HG02885 (cell line): ENCODE results near the gene PALD1.
"Not testable (repeated sequence)": the region's sequence is repeated elsewhere in the genome, so short reads cannot be mapped to it uniquely, and the experiment has no call there.

Source experiments
- ATAC-seq: cut with Tn5 transposase; IDR thresholded peaks from one replicate; pipeline ENCODE4 v1.9.1; 2021; ENCODE audit warnings: mild to moderate bottlenecking; ENCODE audit not compliant: unreplicated experiment, poor library complexity

PALD1 gene

DNA sequence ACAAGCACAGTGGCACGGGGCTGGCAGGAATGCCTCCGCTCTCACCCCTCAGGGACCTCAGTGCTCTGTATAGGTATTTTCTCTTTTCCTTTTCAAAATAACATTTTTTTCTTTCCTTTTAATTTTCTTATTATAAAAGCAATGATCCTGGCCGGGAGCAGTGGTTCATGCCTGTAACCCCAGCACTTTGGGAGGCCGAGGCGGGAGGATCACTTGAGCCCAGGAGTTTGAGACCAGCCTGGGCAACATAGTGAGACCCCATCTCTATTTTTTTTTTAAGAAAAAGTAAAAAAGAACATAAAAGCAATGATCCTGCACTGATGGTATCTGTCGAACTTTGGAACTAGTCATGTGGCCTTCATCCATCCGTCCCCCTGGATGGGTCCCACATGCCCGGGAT, 120.8 kb downstream of the PALD1 start:
- no peak for ATAC-seq

- no peak for ATAC-seq
Observed at GRCh38 chr10:70599791-70600190, 121.2 kb downstream of the PALD1 start.

GRCh38 chr10:70600512-70601395, 122.2 kb downstream of the PALD1 start:
- ATAC-seq = no peak

DNA sequence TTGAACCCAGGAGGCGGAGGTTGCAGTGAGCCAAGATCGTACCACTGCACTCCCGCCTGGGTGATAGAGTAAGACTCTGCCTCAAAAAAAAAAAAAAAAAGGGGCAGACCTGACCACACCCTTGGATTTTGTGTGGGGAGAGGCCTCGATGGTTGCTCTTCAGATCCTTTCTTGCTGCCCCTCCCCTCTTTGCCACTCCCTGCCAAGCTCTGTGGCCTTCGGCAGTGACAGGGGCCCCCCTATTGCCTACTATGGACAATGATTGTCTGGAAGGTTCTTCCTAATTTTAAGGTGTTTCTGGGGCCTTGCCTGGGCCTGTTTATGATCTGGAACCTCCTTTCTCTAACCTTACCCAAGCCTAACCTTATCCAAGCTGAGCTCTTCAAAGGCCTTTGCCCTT, 123.2 kb downstream of the PALD1 start:
- no peak for ATAC-seq

DNA sequence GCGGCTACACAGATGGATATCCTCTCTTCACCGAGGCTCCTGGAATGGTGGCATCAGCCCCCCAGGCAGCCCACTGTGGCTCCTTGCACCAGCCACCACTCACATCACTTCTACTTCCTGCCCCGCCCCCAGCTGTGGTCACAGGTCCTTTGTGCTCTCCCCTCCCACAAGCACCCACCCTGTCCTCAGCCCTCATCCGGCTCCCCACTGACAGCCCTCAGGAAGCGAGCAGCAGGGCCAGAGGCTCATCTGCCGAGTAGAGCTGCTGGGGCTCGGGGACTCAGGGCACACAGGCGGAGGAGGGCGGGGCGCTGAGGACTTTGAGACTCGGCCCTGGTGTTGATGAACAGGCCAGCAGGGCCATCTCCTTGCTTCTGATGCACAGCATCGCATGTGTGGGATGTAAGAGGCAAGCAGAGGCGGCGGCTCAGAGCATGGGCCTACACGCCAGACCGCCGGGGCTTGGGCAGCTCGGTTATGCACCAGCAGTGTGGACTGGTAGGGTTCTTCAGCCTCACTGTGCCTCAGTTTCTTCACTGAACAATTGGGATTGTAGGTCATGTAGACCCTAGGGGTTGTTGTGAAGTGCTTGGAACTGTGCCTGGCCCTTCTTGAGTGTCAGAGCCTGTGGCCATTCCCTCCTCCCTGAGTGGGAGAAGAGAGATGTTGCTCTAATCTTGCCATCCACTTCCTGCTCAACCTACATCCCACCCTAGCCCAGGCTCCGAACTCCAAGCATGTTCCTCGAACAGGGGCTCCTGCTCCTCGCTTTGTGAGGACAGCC, 124.3 kb downstream of the PALD1 start, which contains the start of gene PRF1:
TSS of gene PRF1 (minus strand) at position 77 of the 784 bp plus-strand sequence. CDS start 1,839 bp downstream, outside the sequence.
- no peak for ATAC-seq

DNA sequence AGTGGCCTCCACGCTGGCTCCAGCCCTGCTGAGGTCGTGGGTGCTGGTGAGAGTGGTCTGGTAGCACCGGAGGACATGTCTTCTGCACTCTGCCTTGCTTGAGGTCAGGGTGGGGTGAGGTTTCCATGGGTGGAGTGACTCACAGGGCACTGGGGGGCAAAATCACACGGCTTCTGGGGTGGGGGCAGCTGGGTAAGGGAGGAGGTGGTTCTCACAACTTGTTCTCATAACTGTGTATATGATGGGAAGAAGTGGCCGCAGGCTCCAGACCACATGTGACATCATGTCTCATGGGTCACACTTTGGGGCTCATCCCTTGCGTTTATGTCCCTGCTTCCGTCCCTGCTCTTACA, 124.9 kb downstream of the PALD1 start:
- ATAC-seq = no peak

DNA sequence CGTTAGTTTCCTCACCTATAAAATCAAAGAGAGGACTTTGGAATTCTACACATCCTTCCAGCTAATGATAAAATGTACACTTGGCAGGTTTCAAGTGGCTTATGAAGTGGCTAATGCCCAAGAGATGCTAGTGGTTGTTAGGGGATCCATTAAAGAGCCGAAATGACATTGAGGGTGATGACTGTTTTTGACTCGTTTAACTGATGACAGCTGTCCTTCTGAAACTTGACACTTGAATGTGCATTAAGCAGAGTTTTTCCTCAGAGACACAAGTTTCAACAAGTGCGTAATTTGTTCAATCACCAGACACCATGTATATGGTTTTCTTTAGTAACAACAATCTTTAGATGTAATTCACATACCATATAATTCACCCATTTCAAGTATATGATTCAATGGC, 125.5 kb downstream of the PALD1 start:
- no peak for ATAC-seq

GRCh38 chr10:70605161-70605560, 126.6 kb downstream of the PALD1 start:
- no peak for ATAC-seq

DNA sequence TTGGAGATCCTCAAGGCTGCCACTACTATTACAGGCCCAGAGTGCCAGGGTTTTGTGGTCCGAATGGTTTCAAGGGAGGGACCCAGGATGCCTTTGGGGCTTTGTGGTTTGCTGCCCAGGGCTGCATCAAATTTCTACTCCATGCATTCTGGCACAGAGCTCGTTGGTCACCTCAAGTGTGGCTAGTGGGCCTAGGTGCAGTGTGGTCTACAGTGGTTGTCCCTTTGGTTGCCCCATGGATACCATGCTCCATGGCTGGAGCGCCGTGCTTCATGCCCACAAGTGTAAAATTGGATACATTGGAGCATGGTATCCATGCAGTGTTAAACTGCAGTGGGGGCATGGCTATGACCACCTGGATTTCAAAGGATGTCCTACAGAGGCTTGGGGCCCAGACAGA, 129.4 kb downstream of the PALD1 start:
- ATAC-seq = no peak

DNA sequence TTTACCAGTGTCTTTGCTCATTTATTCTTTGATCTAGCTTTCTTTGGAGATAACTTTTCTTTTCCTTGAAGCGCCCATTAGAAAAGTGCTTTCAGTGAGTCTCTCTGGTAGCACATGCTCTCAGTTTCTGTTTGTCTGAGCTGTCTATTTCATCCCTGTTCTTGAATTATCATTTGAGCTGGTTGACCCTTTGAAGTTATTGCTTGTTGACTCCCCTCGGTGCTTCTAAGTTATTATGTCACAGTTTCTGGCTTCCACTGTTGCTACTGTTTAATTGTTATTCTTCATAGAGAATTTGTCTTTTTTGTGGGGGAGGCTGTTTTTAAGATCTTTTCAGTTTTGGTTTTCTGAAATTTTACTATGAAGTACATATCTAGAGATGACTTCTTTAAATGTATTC, 135.4 kb downstream of the PALD1 start:
- no peak for ATAC-seq

DNA sequence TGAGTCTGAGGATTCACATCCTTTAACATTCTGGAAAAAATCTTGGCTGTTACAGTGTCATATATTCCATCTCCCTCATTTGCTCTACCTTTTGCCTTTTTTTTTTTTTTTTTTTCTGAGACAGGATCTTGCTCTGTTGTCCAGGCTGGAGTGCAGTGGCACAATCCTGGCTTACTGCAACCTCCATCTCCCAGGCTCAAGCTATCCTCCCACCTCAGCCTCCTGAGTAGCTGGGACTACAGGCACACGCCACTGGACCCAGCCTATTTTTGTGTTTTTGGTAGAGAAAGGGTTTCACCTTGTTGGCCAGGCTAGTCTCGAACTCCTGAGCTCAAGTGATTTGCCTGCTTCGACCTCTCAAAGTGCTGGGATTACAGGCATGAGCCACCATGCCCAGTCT, 135.8 kb downstream of the PALD1 start:
- not testable (repeated sequence) for ATAC-seq

DNA sequence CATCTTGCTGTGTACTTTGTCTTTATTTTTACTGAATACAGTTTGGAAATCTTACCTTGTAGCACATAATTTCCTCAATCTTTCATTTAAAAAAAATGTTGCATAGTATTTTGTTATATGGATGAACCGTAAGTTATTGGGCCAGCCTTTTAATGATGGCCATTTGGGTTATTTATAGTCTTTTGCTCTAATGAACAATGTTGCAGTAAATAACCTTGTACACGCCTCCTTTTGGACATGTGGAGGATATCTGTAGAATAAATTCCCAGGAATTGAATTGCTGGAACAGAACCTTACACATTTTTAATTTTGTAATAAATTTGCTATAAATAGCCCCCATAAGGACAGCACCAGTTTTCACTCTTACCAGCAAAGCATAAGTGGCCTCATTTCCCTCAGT, 136.6 kb downstream of the PALD1 start:
- no peak for ATAC-seq

DNA sequence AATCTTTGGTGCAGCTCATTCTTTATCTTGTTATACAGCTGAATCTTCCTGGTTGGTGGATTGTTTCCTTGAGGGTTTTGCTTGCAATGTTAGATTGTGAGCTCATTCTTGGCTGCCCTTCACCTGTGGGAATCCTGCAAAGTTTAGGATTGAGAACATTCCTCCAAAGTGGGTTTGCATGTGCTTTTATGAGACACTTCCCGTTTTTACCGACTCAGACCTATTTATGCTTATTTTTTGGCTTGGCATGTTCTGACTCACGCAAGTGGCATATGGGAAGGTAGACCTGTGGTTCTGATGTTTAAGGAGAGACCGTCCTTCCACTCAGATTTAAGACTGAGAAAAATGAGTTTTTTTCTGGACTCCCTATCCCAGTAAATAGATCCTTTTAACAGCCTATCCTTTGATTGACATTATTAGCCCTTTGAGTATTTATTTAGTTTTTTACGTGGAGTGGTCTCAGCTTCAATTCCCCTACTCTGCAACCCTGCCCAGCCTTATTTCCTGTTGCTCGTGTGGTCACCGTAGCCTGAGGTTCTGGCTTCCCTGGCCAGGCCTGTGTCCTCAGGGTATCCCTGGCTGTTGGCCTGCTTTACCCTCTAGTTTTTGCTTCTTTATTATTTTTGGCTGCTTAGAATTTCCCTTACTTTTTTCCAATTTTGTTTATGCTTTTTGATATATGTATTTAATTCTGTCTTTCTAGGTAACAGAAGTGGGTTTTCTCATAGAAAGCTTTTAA, 137.4 kb downstream of the PALD1 start:
- no peak for ATAC-seq

DNA sequence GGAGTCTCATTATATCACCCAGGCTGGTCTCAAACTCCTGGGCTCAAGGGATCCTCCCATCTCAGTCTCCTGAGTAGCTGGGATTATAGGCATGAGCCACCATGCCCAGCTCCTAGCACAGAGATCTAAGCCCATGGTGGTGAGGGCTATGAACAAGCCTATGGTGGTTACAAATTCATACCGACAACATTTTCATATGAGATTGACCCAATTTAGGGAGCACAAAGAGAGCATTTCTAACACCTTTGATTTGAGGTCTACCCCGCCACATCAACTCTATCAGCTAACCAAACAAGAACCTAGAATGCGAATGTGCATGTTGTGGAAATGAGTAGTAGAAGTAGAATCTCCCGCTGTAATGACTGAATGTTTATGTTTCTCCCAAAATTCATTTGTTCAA, 138.2 kb downstream of the PALD1 start:
- no peak for ATAC-seq
